Stomach (tissue), 9 donors: Measurements from ENCODE around the gene LSM4. TPM values are rescaled to one million over a fixed set of nuclear protein-coding genes. Genes with fewer than 3 reads are reported as not detected.

Source experiments
- DNase-seq, 2 donors: peaks; one replicate each; pipeline versions ENCODE4 v3.0.0 to v3.0.0-alpha.2; 2013 to 2019
- H3K27ac ChIP-seq, 5 donors: fragments of 200-600 bp in 4 of 5; sonication (generic) in 4 of 5; one replicate each; pipeline ENCODE4 v1.5.1; 2013 to 2019; ENCODE audit warnings: mild to moderate bottlenecking in 1 of 5, moderate library complexity in 1 of 5
- H3K27me3 ChIP-seq, 3 donors: fragments of 200-600 bp; sonication (generic); one replicate each; pipeline ENCODE4 v1.5.1; 2017 to 2019; ENCODE audit warnings: mixed run types in 1 of 3
- H3K36me3 ChIP-seq, 4 donors: fragments of 200-600 bp; sonication (generic); 1 replicate in 3 of 4; 2 replicates in 1 of 4; pipeline ENCODE4 v1.5.1; 2016 to 2019
- H3K4me1 ChIP-seq, 4 donors: fragments of 200-600 bp; sonication (generic); one replicate each; pipeline ENCODE4 v1.5.1; 2016 to 2019
- H3K4me3 ChIP-seq, 4 donors: fragments of 200-600 bp; sonication (generic) in 3 of 4; one replicate each; pipeline ENCODE4 v1.5.1; 2016 to 2019; ENCODE audit warnings: mild to moderate bottlenecking in 1 of 4
- H3K9me3 ChIP-seq, 4 donors: fragments of 200-600 bp; sonication (generic); one replicate each; pipeline ENCODE4 v1.5.1; 2016 to 2019
- CTCF ChIP-seq, 7 experiments: fragments of 450-650 bp in 4 of 7; fragments of 200-600 bp in 3 of 7; sonication (generic) in 3 of 7; IDR thresholded peaks; one replicate each; pipeline ENCODE4 v1.5.1; 2016 to 2019; ENCODE audit warnings: antibody characterized with exemption in 7 of 7, control low read depth in 2 of 7, mild to moderate bottlenecking in 1 of 7
- EP300 ChIP-seq: sonication (generic); formaldehyde crosslinking; IDR thresholded peaks from one replicate; pipeline ENCODE4 v1.6.1; 2017; ENCODE audit warnings: antibody characterized with exemption
- POLR2A ChIP-seq, 4 donors: fragments of 450-650 bp; IDR thresholded peaks; one replicate each; pipeline ENCODE4 v1.6.1; 2016; ENCODE audit warnings: antibody characterized with exemption in 4 of 4, control low read depth in 2 of 4, mild to moderate bottlenecking in 1 of 4, moderate library complexity in 1 of 4
- POLR2AphosphoS5 ChIP-seq, 3 donors: sonication (generic); formaldehyde crosslinking; IDR thresholded peaks; one replicate each; pipeline ENCODE4 v1.6.1; 2016; ENCODE audit warnings: antibody characterized with exemption in 3 of 3
- WGBS, 5 donors: extraction: QIAGEN DNeasy Blood & Tissue Kit in 3 of 5; methylation state at CpG; one replicate each; pipeline versions ENCODE4 v1.1.5 to v1.1.7; 2013 to 2018; 5-methylcytosine and 5-hydroxymethylcytosine counted together
- intact Hi-C: fragments of 100-400 bp; cut with DNase I; formaldehyde crosslinking; loops from one replicate; pipeline ENCODE4 v1.15.1; 2023; ENCODE audit warnings: low total_unique reads
- polyA plus RNA-seq, 3 donors: library from polyadenylated mRNA; stranded (reverse); fragments of 200-250 nt; gene quantifications; one replicate each; pipeline ENCODE4 v1.2.3, GENCODE V29; 2013
- total RNA-seq, 5 donors: library from RNA; depleted of rRNA; stranded (reverse); fragments of >200 nt; gene quantifications; one replicate each; pipeline versions ENCODE4 v1.1.0 to v1.2.3, GENCODE V29; 2014 to 2016
- donor health status: healthy with polysubstance abuse.
- donor health status: Bipolar disorder and iron deficiency.
- donor health status: healthy.

Gene LSM4
- total and polyA plus RNA-seq, 8 donors, result 24.1 to 185 (median 139) TPM

GRCh38 chr19:18265582-18265981 lies 57.3 kb downstream of the LSM4 start:
- no peaks in the 10 kb centered on the region for H3K4me1 ChIP-seq
- no peaks in the 10 kb centered on the region for H3K9me3 ChIP-seq
- TF ChIP-seq EP300 (no peak), POLR2A (IDR thresholded peaks at IDR 0.05) (no peak), CTCF (IDR thresholded peaks at IDR 0.05) (no peak), POLR2AphosphoS5 (IDR thresholded peaks at IDR 0.05) (no peak)
- H3K36me3 ChIP-seq, result peaks cover 25 to 65% (median 54%) of the 10 kb centered on the region in 4 donors
- H3K27me3 ChIP-seq, result no peaks in the 10 kb centered on the region
- DNase-seq, result no peak
- intact Hi-C loops, result no loop called here
- no peak overlapping the region for H3K27ac ChIP-seq
- no peak overlapping the region for H3K4me3 ChIP-seq
- 81 to 96% (median 89%) methylated on average over 7 of the region's 7 CpGs for WGBS, 5 donors

- intact Hi-C loops, result no loop called here
Measured at GRCh38 chr19:18264971-18265540, 57.8 kb downstream of the LSM4 start.

GRCh38 chr19:18264137-18264854 lies 58.6 kb downstream of the LSM4 start:
- H3K4me3 ChIP-seq, result no peak overlapping the region
- intact Hi-C loops, result no loop called here
- no peaks in the 10 kb centered on the region for H3K27me3 ChIP-seq
- no peak for TF ChIP-seq EP300
- no peak for TF ChIP-seq POLR2AphosphoS5 (IDR thresholded peaks at IDR 0.05)
- TF ChIP-seq CTCF (IDR thresholded peaks at IDR 0.05), result no peak
- WGBS, 5 donors, result 79 to 91% (median 90%) methylated on average over 11 to 23 of the region's 23 CpGs
- H3K4me1 ChIP-seq, result no peaks in the 10 kb centered on the region
- H3K36me3 ChIP-seq, result peaks cover 25 to 65% (median 54%) of the 10 kb centered on the region in 4 donors
- no peak for DNase-seq
- H3K27ac ChIP-seq, result no peak overlapping the region
- H3K9me3 ChIP-seq, result no peaks in the 10 kb centered on the region

More at GRCh38 chr19:18264971-18265540, 57.8 kb downstream of the LSM4 start:
- no peaks in the 10 kb centered on the region for H3K9me3 ChIP-seq
- no peak overlapping the region for H3K27ac ChIP-seq
- WGBS, 5 donors, result 89 to 95% (median 95%) methylated on average over 7 to 23 of the region's 23 CpGs
- H3K36me3 ChIP-seq, result peaks cover 25 to 65% (median 54%) of the 10 kb centered on the region in 4 donors
- H3K27me3 ChIP-seq, result no peaks in the 10 kb centered on the region
- no peak for DNase-seq
- H3K4me3 ChIP-seq, result no peak overlapping the region
- TF ChIP-seq CTCF (IDR thresholded peaks at IDR 0.05) (no peak), POLR2AphosphoS5 (IDR thresholded peaks at IDR 0.05) (no peak), POLR2A (IDR thresholded peaks at IDR 0.05) (no peak)
- no peaks in the 10 kb centered on the region for H3K4me1 ChIP-seq

- no peaks in the 10 kb centered on the region for H3K27me3 ChIP-seq
- intact Hi-C loops, result no loop called here
- peaks cover 24 to 59% (median 48%) of the 10 kb centered on the region in 4 donors for H3K36me3 ChIP-seq
- no peak for TF ChIP-seq POLR2AphosphoS5 (IDR thresholded peaks at IDR 0.05)
- no peak for TF ChIP-seq EP300
- TF ChIP-seq POLR2A (IDR thresholded peaks at IDR 0.05), result no peak
- no peak for TF ChIP-seq CTCF (IDR thresholded peaks at IDR 0.05)
- DNase-seq, result peak in 1 of 2 donors; percentile 10
- H3K4me1 ChIP-seq, result no peaks in the 10 kb centered on the region
- 67 to 87% (median 84%) methylated on average over 5 to 16 of the region's 16 CpGs for WGBS, 5 donors
- no peak overlapping the region for H3K4me3 ChIP-seq
- no peaks in the 10 kb centered on the region for H3K9me3 ChIP-seq
- no peak overlapping the region for H3K27ac ChIP-seq
Measured at GRCh38 chr19:18263324-18264136, 59.3 kb downstream of the LSM4 start.
